Measurements from ENCODE around the gene ANKDD1B. TPM values are rescaled to one million over a fixed set of nuclear protein-coding genes. Genes with fewer than 3 reads are reported as not detected.

ANKDD1B gene
- total and polyA plus RNA-seq, 2 of the 8 experiments (the other 6 are each of a cell fraction or from before 2014, with no cell fraction given), result 0.08 to 0.22 TPM

DNA sequence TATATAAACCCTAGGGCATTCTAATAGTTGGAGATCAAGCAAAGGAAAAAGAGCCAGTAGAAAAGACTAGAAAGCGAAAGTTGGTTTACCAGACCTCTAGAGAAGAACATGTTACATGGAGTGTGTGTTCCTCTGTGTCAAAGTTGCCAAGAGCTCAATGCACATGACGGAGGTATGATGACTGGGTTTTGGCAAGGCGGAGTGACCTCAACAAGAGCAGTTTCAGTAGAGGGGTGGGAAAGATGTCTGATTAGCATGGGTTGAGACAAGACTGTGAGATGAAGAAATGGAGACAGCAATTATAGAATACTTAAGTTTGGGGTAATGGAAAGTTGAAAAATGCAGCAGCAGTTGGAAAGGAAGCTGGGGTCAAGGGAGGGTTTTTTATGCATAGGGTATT lies 1.6 kb downstream of the ANKDD1B start (continued):
- TF ChIP-seq, protein P1, sequence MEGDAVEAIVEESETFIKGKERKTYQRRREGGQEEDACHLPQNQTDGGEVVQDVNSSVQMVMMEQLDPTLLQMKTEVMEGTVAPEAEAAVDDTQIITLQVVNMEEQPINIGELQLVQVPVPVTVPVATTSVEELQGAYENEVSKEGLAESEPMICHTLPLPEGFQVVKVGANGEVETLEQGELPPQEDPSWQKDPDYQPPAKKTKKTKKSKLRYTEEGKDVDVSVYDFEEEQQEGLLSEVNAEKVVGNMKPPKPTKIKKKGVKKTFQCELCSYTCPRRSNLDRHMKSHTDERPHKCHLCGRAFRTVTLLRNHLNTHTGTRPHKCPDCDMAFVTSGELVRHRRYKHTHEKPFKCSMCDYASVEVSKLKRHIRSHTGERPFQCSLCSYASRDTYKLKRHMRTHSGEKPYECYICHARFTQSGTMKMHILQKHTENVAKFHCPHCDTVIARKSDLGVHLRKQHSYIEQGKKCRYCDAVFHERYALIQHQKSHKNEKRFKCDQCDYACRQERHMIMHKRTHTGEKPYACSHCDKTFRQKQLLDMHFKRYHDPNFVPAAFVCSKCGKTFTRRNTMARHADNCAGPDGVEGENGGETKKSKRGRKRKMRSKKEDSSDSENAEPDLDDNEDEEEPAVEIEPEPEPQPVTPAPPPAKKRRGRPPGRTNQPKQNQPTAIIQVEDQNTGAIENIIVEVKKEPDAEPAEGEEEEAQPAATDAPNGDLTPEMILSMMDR (IDR thresholded peaks at IDR 0.05; ENCODE audit: control extremely low read depth in 1 of 3, insufficient read depth in 1 of 3, low read depth in 1 of 3, low read length in 3 of 3), result no peak
- TF ChIP-seq SP4 (IDR thresholded peaks at IDR 0.05; ENCODE audit: low read length), result no peak
- TF ChIP-seq POLR2AphosphoS5 (IDR thresholded peaks at IDR 0.05; ENCODE audit: low read depth, low read length), result no peak
- TF ChIP-seq EZH2 (IDR thresholded peaks at IDR 0.05; ENCODE audit: low read depth, low read length, severe bottlenecking), result no peak
- TF ChIP-seq RBBP5 (IDR thresholded peaks at IDR 0.05; ENCODE audit: borderline replicate concordance, low read depth, low read length), result no peak

Measured in H1 (cell line).